ENCODE data around the gene OCA2.
"Not testable (repeated sequence)": the region's sequence is repeated elsewhere in the genome, so short reads cannot be mapped to it uniquely, and the experiment has no call there.

Gene OCA2

DNA sequence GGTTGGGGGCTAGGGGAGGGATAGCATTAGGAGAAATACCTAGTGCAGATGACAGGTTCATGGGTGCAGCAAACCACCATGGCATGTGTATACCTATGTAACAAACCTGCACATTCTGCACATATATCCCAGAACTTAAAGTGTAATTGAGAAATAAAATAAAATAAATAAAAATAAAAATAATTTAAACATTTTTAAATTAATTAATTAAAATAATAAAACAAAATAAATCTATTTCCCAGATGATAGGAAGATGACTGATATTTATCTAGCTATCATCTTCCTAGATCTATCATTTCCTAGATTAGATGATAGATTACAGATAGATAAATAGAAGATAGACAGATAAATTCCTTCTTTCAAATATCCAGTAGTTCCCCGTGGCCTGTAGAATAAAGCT, 137.3 kb downstream of the OCA2 start:
- no peak overlapping the region for H3K4me3 ChIP-seq (ENCODE audit: low read length)
- no peaks in the 10 kb centered on the region for H3K9me3 ChIP-seq (ENCODE audit: insufficient read depth, low read length)
- no peak for TF ChIP-seq EZH2phosphoT487 (IDR thresholded peaks at IDR 0.05; ENCODE audit: low read depth)
- TF ChIP-seq, protein P1, sequence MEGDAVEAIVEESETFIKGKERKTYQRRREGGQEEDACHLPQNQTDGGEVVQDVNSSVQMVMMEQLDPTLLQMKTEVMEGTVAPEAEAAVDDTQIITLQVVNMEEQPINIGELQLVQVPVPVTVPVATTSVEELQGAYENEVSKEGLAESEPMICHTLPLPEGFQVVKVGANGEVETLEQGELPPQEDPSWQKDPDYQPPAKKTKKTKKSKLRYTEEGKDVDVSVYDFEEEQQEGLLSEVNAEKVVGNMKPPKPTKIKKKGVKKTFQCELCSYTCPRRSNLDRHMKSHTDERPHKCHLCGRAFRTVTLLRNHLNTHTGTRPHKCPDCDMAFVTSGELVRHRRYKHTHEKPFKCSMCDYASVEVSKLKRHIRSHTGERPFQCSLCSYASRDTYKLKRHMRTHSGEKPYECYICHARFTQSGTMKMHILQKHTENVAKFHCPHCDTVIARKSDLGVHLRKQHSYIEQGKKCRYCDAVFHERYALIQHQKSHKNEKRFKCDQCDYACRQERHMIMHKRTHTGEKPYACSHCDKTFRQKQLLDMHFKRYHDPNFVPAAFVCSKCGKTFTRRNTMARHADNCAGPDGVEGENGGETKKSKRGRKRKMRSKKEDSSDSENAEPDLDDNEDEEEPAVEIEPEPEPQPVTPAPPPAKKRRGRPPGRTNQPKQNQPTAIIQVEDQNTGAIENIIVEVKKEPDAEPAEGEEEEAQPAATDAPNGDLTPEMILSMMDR (IDR thresholded peaks at IDR 0.05; ENCODE audit: low read depth, low read length), result no peak
- H3K4me2 ChIP-seq (ENCODE audit: low read length), result no peak overlapping the region
- no peaks in the 10 kb centered on the region for H3K79me2 ChIP-seq (ENCODE audit: low read length)
- no peaks in the 10 kb centered on the region for H3K36me3 ChIP-seq (replicated peaks; ENCODE audit: low read depth, low read length)
- H3K9ac ChIP-seq (ENCODE audit: low read length), result no peak overlapping the region
- H3K27me3 ChIP-seq (ENCODE audit: low read depth, low read length), result no peaks in the 10 kb centered on the region
- no peak overlapping the region for H3K27ac ChIP-seq (ENCODE audit: low read length)
- no peaks in the 10 kb centered on the region for H3K4me1 ChIP-seq (ENCODE audit: low read length)
- no peak overlapping the region for H2AFZ ChIP-seq (ENCODE audit: low read depth, low read length)
- no peaks in the 10 kb centered on the region for H4K20me1 ChIP-seq (ENCODE audit: insufficient read depth, low read length)

DNA sequence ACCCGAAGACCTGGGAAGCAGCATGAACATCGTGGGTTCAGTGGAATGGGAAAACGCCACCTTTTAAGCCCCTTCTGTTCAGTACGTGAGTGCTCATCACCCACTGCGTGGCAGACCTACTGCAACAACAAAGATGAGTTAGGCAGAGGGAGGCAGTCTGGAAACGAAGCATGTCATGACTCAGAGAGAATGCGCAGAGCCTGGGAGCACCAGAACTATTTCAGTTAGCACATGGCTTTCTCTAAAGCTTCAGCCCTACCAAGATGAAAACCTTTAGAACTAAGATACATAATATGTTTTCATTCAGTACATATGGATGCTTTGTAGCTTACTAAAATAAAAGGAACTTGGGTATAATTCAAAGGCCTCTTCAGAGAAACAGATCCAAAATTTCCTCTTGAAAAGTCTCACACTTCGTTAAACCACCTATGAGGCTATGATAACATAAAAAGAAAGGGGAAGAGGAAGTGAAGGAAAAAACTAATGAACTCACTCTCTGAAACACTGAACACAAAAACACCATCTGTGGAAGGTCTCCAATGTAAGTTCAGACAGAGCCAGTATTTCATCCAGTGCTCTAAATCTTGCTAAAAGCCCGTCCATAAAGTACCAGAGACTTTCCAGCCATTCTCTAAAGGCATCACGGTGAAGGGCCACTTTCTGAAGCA, 140.1 kb downstream of the OCA2 start:
- Histone ChIP-seq H3K9me3 (ENCODE audit: insufficient read depth, low read length) (no peaks in the 10 kb centered on the region), H4K20me1 (ENCODE audit: insufficient read depth, low read length) (no peaks in the 10 kb centered on the region), H3K4me2 (ENCODE audit: low read length) (no peak overlapping the region), H3K9ac (ENCODE audit: low read length) (no peak overlapping the region), H3K36me3 (replicated peaks; ENCODE audit: low read depth, low read length) (no peaks in the 10 kb centered on the region), H2AFZ (ENCODE audit: low read depth, low read length) (no peak overlapping the region), H3K4me1 (ENCODE audit: low read length) (no peaks in the 10 kb centered on the region), H3K4me3 (ENCODE audit: low read length) (no peak overlapping the region), H3K27me3 (ENCODE audit: low read depth, low read length) (no peaks in the 10 kb centered on the region), H3K27ac (ENCODE audit: low read length) (no peak overlapping the region), H3K79me2 (ENCODE audit: low read length) (no peaks in the 10 kb centered on the region)
- TF ChIP-seq, protein P1 (IDR thresholded peaks at IDR 0.05; ENCODE audit: low read depth, low read length), result no peak
- TF ChIP-seq EZH2phosphoT487 (IDR thresholded peaks at IDR 0.05; ENCODE audit: low read depth), result no peak

DNA sequence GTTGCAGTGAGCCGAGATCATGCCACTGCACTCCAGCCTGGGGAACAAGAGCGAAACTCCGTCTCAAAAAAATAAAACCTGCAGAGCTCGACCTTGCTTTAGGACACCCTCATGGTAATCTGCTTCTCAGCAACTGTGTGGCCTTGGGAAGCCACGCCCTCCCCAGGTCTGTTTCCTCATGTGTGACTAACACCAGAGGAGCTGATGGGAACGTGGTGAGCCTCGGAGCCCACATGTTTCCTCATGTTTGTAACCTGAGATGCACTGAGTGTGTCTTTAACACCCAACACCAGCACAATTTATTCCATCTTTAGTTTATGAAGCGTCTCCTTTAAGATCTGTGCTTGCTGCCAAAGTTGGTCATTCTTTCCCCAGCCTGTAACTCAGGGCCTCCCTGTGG, 142.8 kb downstream of the OCA2 start:
- Histone ChIP-seq H3K27ac (ENCODE audit: low read length) (no peak overlapping the region), H3K4me3 (ENCODE audit: low read length) (no peak overlapping the region), H2AFZ (ENCODE audit: low read depth, low read length) (no peak overlapping the region), H3K9me3 (ENCODE audit: insufficient read depth, low read length) (no peaks in the 10 kb centered on the region), H3K4me2 (ENCODE audit: low read length) (no peak overlapping the region), H3K36me3 (replicated peaks; ENCODE audit: low read depth, low read length) (no peaks in the 10 kb centered on the region), H3K27me3 (ENCODE audit: low read depth, low read length) (no peaks in the 10 kb centered on the region), H3K9ac (ENCODE audit: low read length) (no peak overlapping the region), H3K79me2 (ENCODE audit: low read length) (no peaks in the 10 kb centered on the region), H4K20me1 (ENCODE audit: insufficient read depth, low read length) (no peaks in the 10 kb centered on the region), H3K4me1 (ENCODE audit: low read length) (no peaks in the 10 kb centered on the region)
- TF ChIP-seq EZH2phosphoT487 (IDR thresholded peaks at IDR 0.05; ENCODE audit: low read depth), result no peak
- TF ChIP-seq, protein P1 (IDR thresholded peaks at IDR 0.05; ENCODE audit: low read depth, low read length), result no peak

DNA sequence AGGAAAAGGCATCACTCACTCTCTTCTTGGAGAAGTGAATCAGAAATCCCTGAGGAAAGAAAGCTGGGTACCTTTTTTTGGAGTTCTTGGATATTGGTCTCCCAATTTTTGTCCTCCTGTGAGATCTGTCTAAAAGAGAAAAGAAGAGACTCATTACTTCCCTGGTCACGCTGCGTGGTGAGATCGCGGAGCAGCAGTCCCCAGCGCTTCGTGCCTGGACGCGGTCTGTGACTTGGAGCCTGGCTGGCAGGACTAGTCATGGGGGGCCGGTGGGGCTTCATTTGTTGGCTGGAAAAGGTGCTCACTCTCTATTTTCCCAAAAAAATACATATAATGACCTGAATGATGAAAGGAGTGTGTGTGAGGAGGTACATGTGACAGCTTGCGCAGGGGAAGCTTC, 144.0 kb downstream of the OCA2 start:
- no peak for TF ChIP-seq EZH2phosphoT487 (IDR thresholded peaks at IDR 0.05; ENCODE audit: low read depth)
- TF ChIP-seq, protein P1 (IDR thresholded peaks at IDR 0.05; ENCODE audit: low read depth, low read length), result no peak
- no peak overlapping the region for H3K4me3 ChIP-seq (ENCODE audit: low read length)
- no peak overlapping the region for H3K9ac ChIP-seq (ENCODE audit: low read length)

DNA sequence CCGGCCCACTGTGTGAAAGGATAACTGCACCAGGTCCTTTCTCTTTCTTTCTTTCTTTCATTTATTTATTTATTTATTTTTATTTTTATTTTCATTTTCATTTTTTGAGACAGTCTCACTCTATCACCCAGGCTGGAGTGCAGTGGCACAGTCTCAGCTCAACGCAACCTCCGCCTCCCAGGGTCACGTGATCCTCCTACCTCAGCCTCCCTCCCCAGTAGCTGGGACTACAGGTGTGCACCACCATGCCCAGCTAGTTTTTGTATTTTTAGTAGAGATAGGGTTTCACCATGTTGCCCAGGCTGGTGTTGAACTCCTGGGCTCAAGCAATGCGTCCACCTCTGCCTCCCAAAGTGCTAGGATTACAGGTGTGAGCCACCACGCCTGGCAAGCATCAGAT, 146.5 kb downstream of the OCA2 start:
- not testable (repeated sequence) for H3K9ac ChIP-seq (ENCODE audit: low read length); H3K4me1 ChIP-seq (ENCODE audit: low read length); H3K4me3 ChIP-seq (ENCODE audit: low read length); H3K9me3 ChIP-seq (ENCODE audit: insufficient read depth, low read length); H3K79me2 ChIP-seq (ENCODE audit: low read length); H4K20me1 ChIP-seq (ENCODE audit: insufficient read depth, low read length); H3K36me3 ChIP-seq (replicated peaks; ENCODE audit: low read depth, low read length); H3K27ac ChIP-seq (ENCODE audit: low read length); H2AFZ ChIP-seq (ENCODE audit: low read depth, low read length); H3K4me2 ChIP-seq (ENCODE audit: low read length); H3K27me3 ChIP-seq (ENCODE audit: low read depth, low read length)

More for the DNA sequence above, 144.0 kb downstream of the OCA2 start:
- H3K79me2 ChIP-seq (ENCODE audit: low read length), result no peaks in the 10 kb centered on the region
- no peaks in the 10 kb centered on the region for H4K20me1 ChIP-seq (ENCODE audit: insufficient read depth, low read length)
- H3K36me3 ChIP-seq (replicated peaks; ENCODE audit: low read depth, low read length), result no peaks in the 10 kb centered on the region
- no peak overlapping the region for H3K4me2 ChIP-seq (ENCODE audit: low read length)
- H3K27ac ChIP-seq (ENCODE audit: low read length), result no peak overlapping the region
- no peaks in the 10 kb centered on the region for H3K27me3 ChIP-seq (ENCODE audit: low read depth, low read length)
- no peaks in the 10 kb centered on the region for H3K9me3 ChIP-seq (ENCODE audit: insufficient read depth, low read length)
- H3K4me1 ChIP-seq (ENCODE audit: low read length), result no peaks in the 10 kb centered on the region
- H2AFZ ChIP-seq (ENCODE audit: low read depth, low read length), result no peak overlapping the region
